GM13977 (cell line): ENCODE results near the gene TBXA2R.

Experiments
- DNase-seq: peaks from one replicate; pipeline ENCODE4 v3.0.0; 2012; ENCODE audit warnings: low spot score
- in situ Hi-C: fragments of 300-500 bp; cut with MboI; formaldehyde crosslinking; loops from one replicate; pipeline ENCODE4 v1.12.0; 2022; ENCODE audit warnings: low sequenced_read_pairs, low pct_unique_long_range_greater_than_20kb, mixed read lengths, inconsistent platforms; ENCODE audit not compliant: unreplicated experiment
- TF ChIP-seq, protein P1 (sequence below): IDR thresholded peaks from 2 replicates; pipeline ENCODE4 v1.5.1; 2012; ENCODE audit warnings: mild to moderate bottlenecking, control low read depth; ENCODE audit not compliant: insufficient read depth; ENCODE audit errors: extremely low read depth, missing control alignments

TBXA2R gene

GRCh38 chr19:3563709-3564524 lies 42.8 kb downstream of the TBXA2R start:
- TF ChIP-seq, protein P1, sequence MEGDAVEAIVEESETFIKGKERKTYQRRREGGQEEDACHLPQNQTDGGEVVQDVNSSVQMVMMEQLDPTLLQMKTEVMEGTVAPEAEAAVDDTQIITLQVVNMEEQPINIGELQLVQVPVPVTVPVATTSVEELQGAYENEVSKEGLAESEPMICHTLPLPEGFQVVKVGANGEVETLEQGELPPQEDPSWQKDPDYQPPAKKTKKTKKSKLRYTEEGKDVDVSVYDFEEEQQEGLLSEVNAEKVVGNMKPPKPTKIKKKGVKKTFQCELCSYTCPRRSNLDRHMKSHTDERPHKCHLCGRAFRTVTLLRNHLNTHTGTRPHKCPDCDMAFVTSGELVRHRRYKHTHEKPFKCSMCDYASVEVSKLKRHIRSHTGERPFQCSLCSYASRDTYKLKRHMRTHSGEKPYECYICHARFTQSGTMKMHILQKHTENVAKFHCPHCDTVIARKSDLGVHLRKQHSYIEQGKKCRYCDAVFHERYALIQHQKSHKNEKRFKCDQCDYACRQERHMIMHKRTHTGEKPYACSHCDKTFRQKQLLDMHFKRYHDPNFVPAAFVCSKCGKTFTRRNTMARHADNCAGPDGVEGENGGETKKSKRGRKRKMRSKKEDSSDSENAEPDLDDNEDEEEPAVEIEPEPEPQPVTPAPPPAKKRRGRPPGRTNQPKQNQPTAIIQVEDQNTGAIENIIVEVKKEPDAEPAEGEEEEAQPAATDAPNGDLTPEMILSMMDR, result no peak
- in situ Hi-C loops, result no loop called here
- DNase-seq, result no peak

- DNase-seq, result peak; percentile 100
- in situ Hi-C loops, result no loop called here
- TF ChIP-seq, protein P1, result no peak
Measured at GRCh38 chr19:3557461-3558248, 49.0 kb downstream of the TBXA2R start, which contains the start of gene MFSD12. TSS of gene MFSD12 (minus strand) at chr19:3557586. CDS start at chr19:3557403, 183 bp downstream.

GRCh38 chr19:3556978-3557460 lies 49.7 kb downstream of the TBXA2R start:
- DNase-seq, result no peak
- TF ChIP-seq, protein P1, result no peak
- in situ Hi-C loops, result no loop called here

- DNase-seq, result no peak
- in situ Hi-C loops, result no loop called here
- TF ChIP-seq, protein P1, result no peak
Measured at GRCh38 chr19:3556423-3556977, 50.2 kb downstream of the TBXA2R start.

DNA sequence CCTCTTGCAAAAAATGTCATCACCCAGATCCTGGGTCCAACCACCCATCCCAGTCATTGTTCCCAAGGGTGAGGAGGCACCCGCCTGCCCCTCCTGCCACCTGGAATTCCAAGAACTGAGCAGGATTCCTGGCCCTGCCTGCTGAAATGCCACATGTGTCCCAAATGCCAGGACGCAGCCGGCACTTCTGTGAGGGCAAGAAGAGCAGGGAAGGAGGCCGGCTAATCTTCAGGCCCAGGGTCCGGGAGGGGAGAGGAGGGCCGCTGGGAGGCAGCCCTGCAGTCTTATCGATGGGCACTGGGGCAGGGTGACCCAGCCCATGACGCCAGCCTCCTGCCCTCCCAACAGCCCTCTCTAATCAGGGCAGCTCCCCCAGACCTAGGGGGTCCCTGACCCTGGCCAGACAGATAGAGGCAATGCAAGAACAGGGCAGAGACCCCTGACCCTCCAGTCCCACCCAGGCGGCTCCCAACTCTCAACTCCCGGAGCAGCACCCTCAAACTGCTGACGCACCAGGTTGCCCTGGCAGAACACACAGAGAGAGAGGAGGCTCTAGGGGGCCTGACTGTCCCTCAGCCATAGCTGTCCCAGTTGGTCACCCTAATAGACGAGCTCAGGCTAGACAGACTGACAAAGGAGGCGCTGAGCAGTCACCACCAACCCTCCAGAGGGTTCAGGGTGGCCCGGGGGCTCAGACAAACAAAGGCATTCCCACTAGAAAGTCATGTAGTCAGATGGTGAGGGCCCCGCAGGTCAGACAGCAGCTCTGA lies 50.8 kb downstream of the TBXA2R start:
- in situ Hi-C loops, result no loop called here
- TF ChIP-seq, protein P1, result no peak

More for the DNA sequence above, 50.8 kb downstream of the TBXA2R start:
- DNase-seq, result no peak
